HEK293T (cell line): ENCODE data around the gene LRP11.
"Not testable (repeated sequence)": the region's sequence is repeated elsewhere in the genome, so short reads cannot be mapped to it uniquely, and the experiment has no call there.

Experiments
- CTCF ChIA-PET: fragments of 350-600 bp; formaldehyde crosslinking; extraction: SDS; loops from one replicate; lab custom pipeline; 2021; ENCODE audit warnings: antibody characterized with exemption, inconsistent platforms; lab: Yijun Ruan, JAX
- POLR2A ChIA-PET: fragments of 350-600 bp; formaldehyde crosslinking; extraction: SDS; loops from one replicate; lab custom pipeline; 2020; ENCODE audit warnings: antibody characterized with exemption, inconsistent platforms; lab: Yijun Ruan, JAX
- DNase-seq: peaks from one replicate; pipeline ENCODE4 v3.0.0; 2012; ENCODE audit warnings: mixed read lengths; ENCODE audit errors: extremely low spot score
- ARNT ChIP-seq: fragments of 450-650 bp; IDR thresholded peaks from 2 replicates; pipeline ENCODE4 v1.6.1; 2017; ENCODE audit warnings: mild to moderate bottlenecking
- BHLHE40 ChIP-seq: fragments of 450-650 bp; IDR thresholded peaks from 2 replicates; pipeline ENCODE4 v1.6.1; 2016; ENCODE audit warnings: mild to moderate bottlenecking, moderate library complexity, borderline replicate concordance
- CTBP1 ChIP-seq: fragments of 450-650 bp; IDR thresholded peaks from 2 replicates; pipeline ENCODE4 v1.6.1; 2016; ENCODE audit warnings: borderline replicate concordance
- ELF4 ChIP-seq: fragments of 450-650 bp; IDR thresholded peaks from 2 replicates; pipeline ENCODE4 v1.6.1; 2017; ENCODE audit warnings: antibody characterized with exemption
- FOXA1 ChIP-seq: fragments of 450-650 bp; IDR thresholded peaks from 2 replicates; pipeline ENCODE4 v1.6.1; 2016; ENCODE audit warnings: mild to moderate bottlenecking
- FOXK2 ChIP-seq: fragments of 450-650 bp; IDR thresholded peaks from 2 replicates; pipeline ENCODE4 v1.6.1; 2016; ENCODE audit warnings: mild to moderate bottlenecking
- FOXM1 ChIP-seq: fragments of 450-650 bp; IDR thresholded peaks from 2 replicates; pipeline ENCODE4 v1.6.1; 2017; ENCODE audit warnings: mild to moderate bottlenecking, borderline replicate concordance
- HDGF ChIP-seq: fragments of 450-650 bp; IDR thresholded peaks from 2 replicates; pipeline ENCODE4 v1.6.1; 2017; ENCODE audit warnings: antibody characterized with exemption, borderline replicate concordance
- L3MBTL2 ChIP-seq: fragments of 450-650 bp; conservative IDR thresholded peaks from 2 replicates; pipeline ENCODE4 v1.6.1; 2016; ENCODE audit warnings: mild to moderate bottlenecking
- LEF1 ChIP-seq: fragments of 450-650 bp; IDR thresholded peaks from 2 replicates; pipeline ENCODE4 v1.6.1; 2017; ENCODE audit warnings: mild to moderate bottlenecking, borderline replicate concordance
- NFRKB ChIP-seq: fragments of 450-650 bp; IDR thresholded peaks from 2 replicates; pipeline ENCODE4 v1.6.1; 2016; ENCODE audit warnings: mild to moderate bottlenecking, moderate library complexity
- SP1 ChIP-seq: fragments of 450-650 bp; IDR thresholded peaks from 2 replicates; pipeline ENCODE4 v1.6.1; 2017
- SUZ12 ChIP-seq: fragments of 450-650 bp; IDR thresholded peaks from 2 replicates; pipeline ENCODE4 v1.6.1; 2016; ENCODE audit warnings: mild to moderate bottlenecking
- TARDBP ChIP-seq: fragments of 450-650 bp; IDR thresholded peaks from 2 replicates; pipeline ENCODE4 v1.6.1; 2016
- ZNF384 ChIP-seq: fragments of 450-650 bp; IDR thresholded peaks from 2 replicates; pipeline ENCODE4 v1.6.1; 2016
- TF ChIP-seq, protein P1 (sequence below): fragments of 450-650 bp; IDR thresholded peaks from 2 replicates; pipeline ENCODE4 v1.6.1; 2016

The LRP11 gene

DNA sequence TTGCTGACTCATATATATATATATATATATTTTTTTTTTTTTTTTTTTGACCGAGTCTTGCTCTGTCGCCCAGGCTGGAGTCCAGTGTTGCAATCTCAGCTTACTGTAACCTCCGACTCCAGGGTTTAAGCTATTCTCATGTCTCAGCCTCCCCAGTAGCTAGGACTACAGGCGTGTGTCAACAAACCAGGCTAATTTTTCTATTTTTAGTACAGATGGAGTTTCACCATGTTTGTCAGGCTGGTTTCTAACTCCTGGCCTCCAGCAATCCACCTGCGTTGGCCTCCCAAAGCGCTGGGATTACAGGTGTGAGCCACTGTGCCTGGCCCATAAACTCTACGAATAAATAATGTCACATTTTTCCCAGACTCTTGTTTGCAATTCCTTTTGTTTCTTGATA is 4.8 kb downstream of the LRP11 start:
- POLR2A ChIA-PET, result no interaction called here
- TF ChIP-seq LEF1, result no peak
- no peak for TF ChIP-seq FOXK2
- TF ChIP-seq HDGF, result no peak
- TF ChIP-seq CTBP1, result no peak
- no peak for TF ChIP-seq SUZ12
- TF ChIP-seq NFRKB, result no peak
- no peak for TF ChIP-seq ZNF384
- no peak for TF ChIP-seq SP1
- no peak for TF ChIP-seq BHLHE40
- no peak for TF ChIP-seq ELF4
- TF ChIP-seq, protein P1, sequence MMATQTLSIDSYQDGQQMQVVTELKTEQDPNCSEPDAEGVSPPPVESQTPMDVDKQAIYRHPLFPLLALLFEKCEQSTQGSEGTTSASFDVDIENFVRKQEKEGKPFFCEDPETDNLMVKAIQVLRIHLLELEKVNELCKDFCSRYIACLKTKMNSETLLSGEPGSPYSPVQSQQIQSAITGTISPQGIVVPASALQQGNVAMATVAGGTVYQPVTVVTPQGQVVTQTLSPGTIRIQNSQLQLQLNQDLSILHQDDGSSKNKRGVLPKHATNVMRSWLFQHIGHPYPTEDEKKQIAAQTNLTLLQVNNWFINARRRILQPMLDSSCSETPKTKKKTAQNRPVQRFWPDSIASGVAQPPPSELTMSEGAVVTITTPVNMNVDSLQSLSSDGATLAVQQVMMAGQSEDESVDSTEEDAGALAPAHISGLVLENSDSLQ, result no peak
- TF ChIP-seq L3MBTL2, result no peak
- no peak for TF ChIP-seq ARNT
- no peak for TF ChIP-seq FOXA1
- no peak for TF ChIP-seq FOXM1
- DNase-seq, result no peak
- CTCF ChIA-PET, result interaction anchor here (1.1 kb wide), 1 partner anchor 12 kb away, joined by 3 read pairs; no protein-coding TSS in a partner anchor

DNA sequence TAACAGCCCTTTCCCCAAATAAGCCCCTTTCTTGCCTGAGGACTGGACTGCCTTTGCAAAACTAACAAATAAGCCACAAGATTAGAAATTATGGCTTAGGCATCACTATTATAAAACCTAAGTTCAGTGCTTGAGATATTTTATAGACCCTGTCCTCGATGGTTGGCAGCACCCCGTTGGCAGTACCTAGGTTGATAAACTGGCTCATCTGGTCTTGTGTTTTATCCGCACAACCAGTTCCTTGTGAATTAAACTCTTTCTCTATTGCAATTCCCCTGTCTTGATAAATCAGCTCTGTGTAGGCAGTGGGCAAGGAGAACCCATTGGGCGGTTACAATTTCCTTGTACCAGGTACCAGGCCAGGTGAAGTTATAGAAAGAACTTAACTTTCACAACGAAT is 6.6 kb downstream of the LRP11 start:
- POLR2A ChIA-PET, result no interaction called here

DNA sequence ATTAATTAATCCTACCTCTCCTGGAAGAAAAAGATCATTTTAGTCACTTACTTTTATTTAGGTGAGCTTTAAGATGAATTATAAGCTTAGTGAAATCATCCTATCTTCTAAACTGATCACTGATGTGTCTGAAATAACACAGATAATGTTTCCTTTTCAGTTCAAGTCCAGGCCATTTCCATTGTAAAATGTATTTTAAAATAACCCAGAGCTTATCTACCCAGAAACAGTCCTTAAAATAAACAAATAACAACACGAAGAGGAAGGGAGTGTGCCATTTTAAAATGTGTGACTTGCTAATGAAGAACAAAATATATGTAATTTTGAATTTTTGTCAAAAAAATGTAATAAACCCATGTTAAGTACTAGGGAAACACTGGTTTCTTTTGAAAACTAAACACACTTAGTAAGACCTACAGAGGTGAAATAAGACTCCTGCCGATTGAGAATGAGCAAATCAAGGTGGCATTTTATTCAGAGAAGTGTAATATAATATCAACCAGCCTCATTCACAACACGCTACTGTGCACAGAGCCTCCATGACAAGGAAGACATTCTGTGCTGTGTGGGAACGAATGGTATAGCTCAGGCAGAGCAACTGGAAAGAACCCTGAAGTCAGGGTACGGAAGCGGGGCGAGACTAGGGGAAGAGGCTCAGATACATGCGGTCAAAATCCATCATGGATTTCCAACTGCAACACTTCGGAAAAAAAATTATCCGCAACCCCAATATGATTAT is 7.7 kb downstream of the LRP11 start:
- TF ChIP-seq LEF1, result no peak
- no peak for TF ChIP-seq SP1
- no peak for TF ChIP-seq NFRKB
- CTCF ChIA-PET, result interaction anchor here (0.7 to 1.7 kb wide), 3 partner anchors 9 to 21 kb away, joined by 3 to 7 read pairs (median 3); no protein-coding TSS in a partner anchor
- POLR2A ChIA-PET, result interaction anchor here (0.7 to 1.3 kb wide), 2 partner anchors 9 to 13 kb away, joined by 3 to 4 read pairs; no protein-coding TSS in a partner anchor
- no peak for DNase-seq

More for the DNA sequence above, 6.6 kb downstream of the LRP11 start:
- CTCF ChIA-PET, result interaction anchor here (1.2 to 1.7 kb wide), 2 partner anchors 17 to 68 kb away, joined by 3 to 7 read pairs; no protein-coding TSS in a partner anchor
- DNase-seq, result no peak
- TF ChIP-seq SP1, result no peak
- no peak for TF ChIP-seq SUZ12
- no peak for TF ChIP-seq FOXM1
- TF ChIP-seq NFRKB, result no peak
- TF ChIP-seq FOXA1, result no peak

- ChIA-PET POLR2A (interaction anchor here (0.7 to 1.3 kb wide), 2 partner anchors 8 to 14 kb away, joined by 3 to 4 read pairs; no protein-coding TSS in a partner anchor), CTCF (interaction anchor here (0.7 to 1.7 kb wide), 3 partner anchors 8 to 20 kb away, joined by 3 to 7 read pairs (median 3); no protein-coding TSS in a partner anchor)
Measured at GRCh38 chr6:149855741-149856140, 8.4 kb downstream of the LRP11 start.

GRCh38 chr6:149855040-149855654 is 9.0 kb downstream of the LRP11 start:
- POLR2A ChIA-PET, result interaction anchor here (1.0 kb wide), 1 partner anchor 8 kb away, joined by 4 read pairs; no protein-coding TSS in a partner anchor
- no peak for DNase-seq
- CTCF ChIA-PET, result interaction anchor here (0.6 to 1.1 kb wide), 3 partner anchors 12 to 110 kb away, joined by 3 to 5 read pairs (median 3); no protein-coding TSS in a partner anchor
- TF ChIP-seq FOXK2 (no peak), ARNT (no peak), ZNF384 (no peak), FOXM1 (no peak), NFRKB (no peak), TARDBP (no peak), CTBP1 (no peak), ELF4 (no peak), FOXA1 (no peak)
- TF ChIP-seq, protein P1, result no peak

More at GRCh38 chr6:149855741-149856140, 8.4 kb downstream of the LRP11 start:
- DNase-seq, result no peak
- TF ChIP-seq BHLHE40 (no peak), SUZ12 (no peak), NFRKB (no peak), CTBP1 (no peak), TARDBP (no peak), ARNT (no peak), FOXK2 (no peak), SP1 (no peak), ELF4 (no peak), L3MBTL2 (no peak), FOXM1 (no peak), ZNF384 (no peak), LEF1 (no peak), HDGF (no peak)
- TF ChIP-seq, protein P1, result no peak

- TF ChIP-seq ZNF384 (no peak), FOXK2 (no peak), FOXM1 (no peak), SP1 (no peak), TARDBP (no peak), ELF4 (no peak), HDGF (no peak), FOXA1 (no peak), CTBP1 (no peak), ARNT (no peak), BHLHE40 (no peak), NFRKB (no peak), LEF1 (no peak), SUZ12 (no peak), L3MBTL2 (no peak)
- TF ChIP-seq, protein P1, result no peak
- CTCF ChIA-PET, result interaction anchor here (0.6 to 1.1 kb wide), 3 partner anchors 11 to 110 kb away, joined by 3 to 5 read pairs (median 3); no protein-coding TSS in a partner anchor
- POLR2A ChIA-PET, result interaction anchor here (1.0 kb wide), 1 partner anchor 9 kb away, joined by 4 read pairs; no protein-coding TSS in a partner anchor
- no peak for DNase-seq
Measured at GRCh38 chr6:149854532-149854931, 9.6 kb downstream of the LRP11 start.

DNA sequence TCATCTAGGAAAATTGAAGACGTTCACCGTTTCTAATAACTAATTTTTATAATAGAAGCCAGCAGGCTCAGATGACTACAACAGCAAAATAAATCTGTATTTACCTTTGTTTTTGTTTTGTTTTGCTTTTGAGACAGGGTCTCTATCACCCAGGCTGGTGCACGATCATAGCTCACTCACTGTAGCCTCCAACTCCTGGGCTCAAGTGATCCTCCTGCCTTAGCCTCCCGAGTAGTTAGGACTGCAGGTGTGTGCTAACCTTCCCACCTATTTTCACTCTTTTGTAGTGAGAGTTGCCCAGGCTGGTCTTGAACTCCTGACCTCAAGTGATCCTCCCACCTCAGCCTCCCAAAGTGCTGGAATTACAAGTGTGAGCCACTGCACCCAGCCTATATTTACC is 10.1 kb downstream of the LRP11 start:
- POLR2A ChIA-PET, DNase-seq: not testable (repeated sequence)
- CTCF ChIA-PET, result interaction anchor here (1.1 kb wide), 1 partner anchor 14 kb away, joined by 5 read pairs; no protein-coding TSS in a partner anchor
